Osteoblast (primary cell): ENCODE data around the gene SLC11A2. TPM values are rescaled to one million over a fixed set of nuclear protein-coding genes. Genes with fewer than 3 reads are reported as not detected.

ENCODE experiments used
- DNase-seq: peaks from one replicate; pipeline ENCODE4 v3.0.0; 2011; ENCODE audit warnings: low spot score, mixed read lengths; ENCODE audit not compliant: insufficient read length; ENCODE audit errors: missing footprints
- H2AFZ ChIP-seq: 2 replicates; pipeline ENCODE4 v1.6.0; 2011; ENCODE audit warnings: mild to moderate bottlenecking, low read length
- H3K27ac ChIP-seq: 2 replicates; pipeline ENCODE4 v1.5.1; 2011; ENCODE audit warnings: mild to moderate bottlenecking, low read depth, low read length, moderate library complexity
- H3K27me3 ChIP-seq: 2 replicates; pipeline ENCODE4 v1.6.0; 2012; ENCODE audit warnings: mild to moderate bottlenecking, control low read depth, inconsistent platforms, low read length, moderate library complexity; ENCODE audit not compliant: insufficient read depth
- H3K36me3 ChIP-seq: 2 replicates; pipeline ENCODE4 v1.5.1; 2011; ENCODE audit warnings: mild to moderate bottlenecking, low read length, control low read depth, moderate library complexity; ENCODE audit not compliant: insufficient read depth
- H3K4me1 ChIP-seq: 2 replicates; pipeline ENCODE4 v1.5.1; 2011; ENCODE audit warnings: mild to moderate bottlenecking, low read length, control low read depth, moderate library complexity; ENCODE audit not compliant: insufficient read depth
- H3K4me2 ChIP-seq: 2 replicates; pipeline ENCODE4 v1.6.0; 2011; ENCODE audit warnings: mild to moderate bottlenecking, low read length; ENCODE audit not compliant: insufficient read depth
- H3K4me3 ChIP-seq: fragments of 200-600 bp; sonication (generic); 3 replicates; pipeline ENCODE4 v1.5.1; 2012; ENCODE audit warnings: mild to moderate bottlenecking, low read length, inconsistent platforms; ENCODE audit not compliant: insufficient read depth
- H3K79me2 ChIP-seq: 2 replicates; pipeline ENCODE4 v1.6.0; 2012; ENCODE audit warnings: mild to moderate bottlenecking, low read length, control low read depth, inconsistent platforms; ENCODE audit not compliant: insufficient read depth
- H3K9me3 ChIP-seq: 2 replicates; pipeline ENCODE4 v1.5.1; 2011; ENCODE audit warnings: low read depth, low read length, control low read depth
- H4K20me1 ChIP-seq: 2 replicates; pipeline ENCODE4 v1.6.0; 2012; ENCODE audit warnings: mild to moderate bottlenecking, low read length, control low read depth; ENCODE audit not compliant: insufficient read depth
- CTCF ChIP-seq: IDR thresholded peaks from 2 replicates; pipeline ENCODE4 v1.5.1; 2011; ENCODE audit warnings: mild to moderate bottlenecking, low read depth, low read length, moderate library complexity; ENCODE audit errors: extremely low read depth
- total RNA-seq: library from RNA; depleted of rRNA; stranded (reverse); fragments of >200 nt; gene quantifications from 2 replicates; pipeline ENCODE4 v1.2.3, GENCODE V29; 2012

Gene SLC11A2
- total RNA-seq, 1 donor, result 64.4 TPM

DNA sequence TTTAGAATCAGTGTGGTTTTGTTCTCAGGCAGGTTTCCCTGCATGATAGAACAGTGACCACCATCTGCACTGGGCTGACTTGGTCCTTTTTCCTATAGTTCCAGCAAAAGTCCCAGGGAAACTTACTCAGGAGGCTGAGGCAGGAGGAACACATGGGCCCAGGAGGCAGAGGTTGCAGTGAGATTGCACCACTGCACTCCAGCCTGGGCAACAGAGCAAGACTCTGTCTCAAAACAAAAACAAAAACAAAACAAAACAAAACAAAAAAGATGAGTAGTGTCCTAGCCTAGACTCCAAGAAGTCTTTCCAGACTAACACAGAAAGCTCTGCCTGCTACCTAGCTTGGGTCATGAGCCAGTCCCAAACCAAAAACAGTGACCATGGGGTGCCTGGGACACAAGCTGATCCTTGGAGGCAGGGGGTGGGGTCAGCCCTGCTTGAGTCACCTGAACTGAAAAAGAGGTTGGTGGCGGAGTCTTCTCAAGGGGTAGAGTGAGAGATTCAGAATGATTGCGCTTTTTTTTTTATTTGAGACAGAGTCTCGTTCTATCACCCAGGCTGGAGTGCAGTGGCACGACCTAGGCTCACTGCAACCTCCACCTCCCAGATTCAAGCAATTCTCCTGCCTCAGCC lies 7.4 kb upstream of the SLC11A2 start:
- no peak for DNase-seq
- Histone ChIP-seq H3K4me1 (peaks cover 2% of the 10 kb centered on the region), H3K27me3 (no peaks in the 10 kb centered on the region), H4K20me1 (no peaks in the 10 kb centered on the region), H3K4me3 (no peak overlapping the region), H3K79me2 (no peaks in the 10 kb centered on the region), H3K27ac (no peak overlapping the region), H3K36me3 (no peaks in the 10 kb centered on the region), H3K9me3 (no peaks in the 10 kb centered on the region), H2AFZ (no peak overlapping the region), H3K4me2 (no peak overlapping the region)
- no peak for TF ChIP-seq CTCF

DNA sequence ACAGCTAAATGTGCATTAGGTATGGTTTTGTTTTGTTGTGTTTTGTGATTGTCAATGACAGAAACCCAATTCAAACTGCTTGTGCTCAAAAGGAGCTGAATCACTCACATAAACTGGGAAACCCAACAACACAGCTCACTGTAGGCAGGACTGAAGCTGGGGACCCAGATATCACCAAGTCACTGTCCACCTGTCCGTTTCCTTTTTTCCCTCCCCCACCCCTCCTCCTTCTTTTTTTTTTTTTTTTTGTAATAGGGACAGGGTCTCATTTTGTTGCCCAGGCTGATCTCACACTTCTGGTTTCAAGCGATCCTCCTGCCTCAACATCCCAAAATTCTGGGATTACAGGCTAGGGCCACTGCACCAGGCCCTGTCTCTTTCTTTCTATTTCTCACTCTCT lies 6.9 kb upstream of the SLC11A2 start:
- Histone ChIP-seq H3K27me3 (no peaks in the 10 kb centered on the region), H3K27ac (no peak overlapping the region), H2AFZ (no peak overlapping the region), H3K4me2 (no peak overlapping the region), H4K20me1 (no peaks in the 10 kb centered on the region), H3K4me3 (no peak overlapping the region), H3K79me2 (no peaks in the 10 kb centered on the region), H3K36me3 (no peaks in the 10 kb centered on the region), H3K4me1 (peaks cover 7% of the 10 kb centered on the region), H3K9me3 (no peaks in the 10 kb centered on the region)
- no peak for DNase-seq
- TF ChIP-seq CTCF, result no peak

- H3K36me3 ChIP-seq, result no peaks in the 10 kb centered on the region
- H4K20me1 ChIP-seq, result no peaks in the 10 kb centered on the region
- H2AFZ ChIP-seq, result peak overlapping the region; percentile 83
- peaks cover 26% of the 10 kb centered on the region for H3K4me1 ChIP-seq
- H3K27ac ChIP-seq, result no peak overlapping the region
- H3K4me2 ChIP-seq, result peak overlapping the region; percentile 76
- peak overlapping the region; percentile 61 for H3K4me3 ChIP-seq
- peak; percentile 55 for DNase-seq
- H3K79me2 ChIP-seq, result peaks cover 11% of the 10 kb centered on the region
- no peaks in the 10 kb centered on the region for H3K9me3 ChIP-seq
- no peak for TF ChIP-seq CTCF
- H3K27me3 ChIP-seq, result no peaks in the 10 kb centered on the region
These were observed 2.6 kb upstream of the SLC11A2 start for GRCh38 chr12:51028813-51029150.

GRCh38 chr12:51028126-51028812 lies 2.1 kb upstream of the SLC11A2 start:
- Histone ChIP-seq H3K79me2 (peaks cover 16% of the 10 kb centered on the region), H3K4me2 (peak overlapping the region; percentile 76), H3K27ac (no peak overlapping the region), H3K27me3 (no peaks in the 10 kb centered on the region), H4K20me1 (no peaks in the 10 kb centered on the region), H2AFZ (peak overlapping the region; percentile 83), H3K9me3 (no peaks in the 10 kb centered on the region), H3K36me3 (no peaks in the 10 kb centered on the region), H3K4me3 (peak overlapping the region; percentile 61), H3K4me1 (peaks cover 29% of the 10 kb centered on the region)
- TF ChIP-seq CTCF, result peak; percentile 55
- DNase-seq, result peak; percentile 63
